ENCODE data around the gene SLC50A1. TPM values are rescaled to one million over a fixed set of nuclear protein-coding genes. Genes with fewer than 3 reads are reported as not detected.
"Not testable (repeated sequence)": the region's sequence is repeated elsewhere in the genome, so short reads cannot be mapped to it uniquely, and the experiment has no call there.

SLC50A1 gene
- total and polyA plus RNA-seq, 2 of the 8 experiments (the other 6 are each of a cell fraction or from before 2014, with no cell fraction given), result 36.5 to 90.8 TPM

- POLR2A ChIA-PET (ENCODE audit: partially characterized antibody), result interaction anchor here (1.7 kb wide), 1 partner anchor 17 kb away, joined by 3 read pairs; no protein-coding TSS in a partner anchor
- H3K9me3 ChIP-seq (ENCODE audit: insufficient read depth in 2 of 2, low read depth in 1 of 2, low read length in 1 of 2), result not testable (repeated sequence)
Measured at GRCh38 chr1:155164625-155165024, 29.0 kb downstream of the SLC50A1 start.

More at GRCh38 chr1:155164625-155165024, 29.0 kb downstream of the SLC50A1 start:
- H2BK15ac ChIP-seq (ENCODE audit: low read length); FAIRE-seq; H2BK20ac ChIP-seq (ENCODE audit: low read length); H2AK5ac ChIP-seq (ENCODE audit: low read depth, low read length); H3K23ac ChIP-seq (ENCODE audit: insufficient read length); H3K4me2 ChIP-seq (ENCODE audit: insufficient read depth in 1 of 2, low read depth in 2 of 2, low read length in 2 of 2); H3K18ac ChIP-seq (ENCODE audit: extremely low read depth, low read length); DNase-seq (ENCODE audit: low read depth in 1 of 2, low spot score in 2 of 2); H4K8ac ChIP-seq (ENCODE audit: extremely low read depth, insufficient read depth, low read length); H3K27ac ChIP-seq (ENCODE audit: low read depth, low read length); H3K14ac ChIP-seq (ENCODE audit: insufficient read length); H3K79me2 ChIP-seq (ENCODE audit: control insufficient read depth in 1 of 2, insufficient read depth in 2 of 2, low read length in 2 of 2); H4K91ac ChIP-seq (replicated peaks; ENCODE audit: insufficient read length, low read length); H3K4me3 ChIP-seq (ENCODE audit: extremely low read depth in 1 of 4, insufficient read depth in 2 of 4, low read depth in 3 of 4, low read length in 4 of 4); H2BK12ac ChIP-seq (ENCODE audit: low read depth, low read length); H3K56ac ChIP-seq (replicated peaks; ENCODE audit: insufficient read length, low read depth, low read length); H3K4ac ChIP-seq (replicated peaks; ENCODE audit: insufficient read length, low read depth, low read length); H4K5ac ChIP-seq (ENCODE audit: insufficient read length, low read depth, low read length); H2AFZ ChIP-seq (ENCODE audit: low read length); H3K36me3 ChIP-seq (ENCODE audit: control insufficient read depth in 2 of 4, insufficient read depth in 4 of 4, low read length in 3 of 4); H3K9ac ChIP-seq (replicated peaks in 1 of 4; ENCODE audit: extremely low read depth in 1 of 4, low read depth in 3 of 4, low read length in 3 of 4); H3K27me3 ChIP-seq (replicated peaks in 1 of 4; ENCODE audit: control insufficient read depth in 3 of 4, extremely low read depth in 1 of 4, insufficient read depth in 3 of 4, low read length in 3 of 4); H4K20me1 ChIP-seq (replicated peaks in 1 of 2; ENCODE audit: control insufficient read depth in 1 of 2, insufficient read depth in 2 of 2, low read length in 2 of 2); H2BK120ac ChIP-seq (replicated peaks; ENCODE audit: low read depth, low read length); H2BK5ac ChIP-seq (ENCODE audit: low read depth, low read length); H3K79me1 ChIP-seq (ENCODE audit: low read depth, low read length): not testable (repeated sequence)
- WGBS, 2 experiments (ENCODE audit: extremely low coverage in 1 of 2, insufficient coverage in 1 of 2, insufficient read length in 1 of 2, insufficient replicate concordance in 2 of 2, low coverage in 1 of 2, low lambda C conversion rate in 2 of 2, missing lambda C conversion rate in 1 of 2), result 93% methylated on average over 9 of the region's 11 CpGs; no CpG with 5 or more reads in 1 of the 2 experiments
- CTCF ChIA-PET (ENCODE audit: partially characterized antibody), result interaction anchor here (0.6 to 12.4 kb wide), 3 partner anchors 30 to 75 kb away, joined by 4 to 215 read pairs (median 187); partner anchors contain the start of genes DPM3, EFNA1 and SLC50A1
- Histone ChIP-seq H3K23me2 (ENCODE audit: low read depth, low read length) (peaks cover 11% of the 10 kb centered on the region), H3K4me1 (replicated peaks in 1 of 4; ENCODE audit: control insufficient read depth in 3 of 4, insufficient read depth in 4 of 4, low read length in 3 of 4) (peaks cover 2 to 17% (median 13%) of the 10 kb centered on the region in 4 experiments)
